Astrocyte of the spinal cord (primary cell): ENCODE measurements around the gene AHDC1.

Source experiments
- DNase-seq: peaks from one replicate; pipeline ENCODE4 v3.0.0; 2011; ENCODE audit warnings: low read depth, low spot score
- H3K4me3 ChIP-seq: 2 replicates; pipeline ENCODE4 v1.5.1; 2011; ENCODE audit warnings: low read depth, mild to moderate bottlenecking, low read length, moderate library complexity
- CTCF ChIP-seq: IDR thresholded peaks from 2 replicates; pipeline ENCODE4 v1.5.1; 2012; ENCODE audit warnings: low read depth, mild to moderate bottlenecking, low read length, inconsistent platforms
- in situ Hi-C: cut with HindIII; loops from 2 replicates; pipeline ENCODE4 v1.10.0; 2017; ENCODE audit warnings: low sequenced_read_pairs

Gene AHDC1

GRCh38 chr1:27601771-27602461 lies 2.0 kb downstream of the AHDC1 start:
- DNase-seq = no peak
- peak overlapping the region; percentile 78 for H3K4me3 ChIP-seq
- TF ChIP-seq CTCF = no peak
- in situ Hi-C loops = no loop called here

- no peak for DNase-seq
- in situ Hi-C loops = no loop called here
- no peak for TF ChIP-seq CTCF
- peak overlapping the region; percentile 78 for H3K4me3 ChIP-seq
Observed at GRCh38 chr1:27601321-27601770, 2.6 kb downstream of the AHDC1 start.

- no peak for DNase-seq
- in situ Hi-C loops = no loop called here
- TF ChIP-seq CTCF = peak; percentile 21
- no peak overlapping the region for H3K4me3 ChIP-seq
Observed at GRCh38 chr1:27600498-27601175, 3.3 kb downstream of the AHDC1 start.

GRCh38 chr1:27599605-27600497 lies 4.1 kb downstream of the AHDC1 start:
- in situ Hi-C loops = no loop called here
- TF ChIP-seq CTCF = no peak
- H3K4me3 ChIP-seq = no peak overlapping the region
- DNase-seq = no peak

GRCh38 chr1:27598902-27599528 lies 4.9 kb downstream of the AHDC1 start:
- H3K4me3 ChIP-seq = no peak overlapping the region
- TF ChIP-seq CTCF = no peak
- in situ Hi-C loops = no loop called here
- peak; percentile 79 for DNase-seq

- DNase-seq = no peak
- TF ChIP-seq CTCF = no peak
- no peak overlapping the region for H3K4me3 ChIP-seq
- in situ Hi-C loops = no loop called here
Observed at GRCh38 chr1:27598295-27598687, 5.7 kb downstream of the AHDC1 start.
